HepG2 (cell line): ENCODE data around the gene P2RY2. TPM values are rescaled to one million over a fixed set of nuclear protein-coding genes. Genes with fewer than 3 reads are reported as not detected.
A peak's percentile ranks its signal among the peaks of the same experiment; 100 is the strongest.

Source experiments
- ARNT2 ChIP-seq: sonication (generic); formaldehyde crosslinking; IDR thresholded peaks from 2 replicates; pipeline ENCODE4 v1.8.0; 2022; ENCODE audit warnings: mild to moderate bottlenecking, low read depth, missing genetic modification reagents, moderate library complexity
- FOXO1 ChIP-seq: sonication (generic); formaldehyde crosslinking; IDR thresholded peaks from 2 replicates; pipeline ENCODE4 v1.4.0; 2020; ENCODE audit warnings: missing genetic modification reagents
- HCFC1 ChIP-seq: fragments of 150-350 bp; IDR thresholded peaks from 2 replicates; pipeline ENCODE4 v1.6.1; 2014; ENCODE audit warnings: low read depth, low read length
- NFATC3 ChIP-seq: sonication (generic); formaldehyde crosslinking; IDR thresholded peaks from 2 replicates; pipeline ENCODE4 v1.5.1; 2020; ENCODE audit warnings: mild to moderate bottlenecking, missing genetic modification reagents
- SP2 ChIP-seq: sonication (generic); formaldehyde crosslinking; IDR thresholded peaks from 2 replicates; pipeline ENCODE4 v1.5.1; 2020; ENCODE audit warnings: mild to moderate bottlenecking, missing genetic modification reagents
- TMF1 ChIP-seq: sonication (generic); formaldehyde crosslinking; IDR thresholded peaks from 2 replicates; pipeline ENCODE4 v1.8.1; 2022; ENCODE audit warnings: low read depth, missing genetic modification reagents
- ZFP36L2 ChIP-seq: sonication (generic); formaldehyde crosslinking; IDR thresholded peaks from 2 replicates; pipeline ENCODE4 v1.4.0; 2020; ENCODE audit warnings: missing genetic modification reagents
- ZNF501 ChIP-seq: sonication (generic); formaldehyde crosslinking; IDR thresholded peaks from 2 replicates; pipeline ENCODE4 v1.5.1; 2020; ENCODE audit warnings: mild to moderate bottlenecking, moderate library complexity, missing genetic modification reagents
- ZSCAN21 ChIP-seq: sonication (generic); formaldehyde crosslinking; IDR thresholded peaks from 2 replicates; pipeline ENCODE4 v1.8.0; 2022; ENCODE audit warnings: mild to moderate bottlenecking, missing genetic modification reagents, moderate library complexity, borderline replicate concordance
- polyA plus RNA-seq, 8 experiments: library from polyadenylated mRNA; depleted of rRNA in 3 of 8; stranded (reverse) in 7 of 8; unstranded in 1 of 8; fragments of >200 nt; fragmentation: Illumina TruSeq in 4 of 8; extraction: Trizol in 4 of 8; gene quantifications; 2 replicates each; pipeline versions ENCODE4 v1.2.1 to v1.2.3, GENCODE V29; 2011 to 2016; ENCODE audit warnings: low read depth in 4 of 8, missing spikeins in 1 of 8, mixed read lengths in 1 of 8; ENCODE audit not compliant: insufficient read depth in 1 of 8
- total RNA-seq, 5 experiments: library from RNA; depleted of rRNA; stranded (reverse); fragments of >200 nt; fragmentation: Illumina TruSeq; extraction: Trizol; gene quantifications; 2 replicates each; pipeline ENCODE4 v1.2.3, GENCODE V29; 2016; ENCODE audit warnings: low read depth in 1 of 5
- TF ChIP-seq, protein P1 (sequence below): sonication (generic); formaldehyde crosslinking; IDR thresholded peaks from 2 replicates; pipeline ENCODE4 v1.4.0; 2020; ENCODE audit warnings: mild to moderate bottlenecking, missing genetic modification reagents
- TF ChIP-seq, protein P2 (sequence below): sonication (generic); formaldehyde crosslinking; conservative IDR thresholded peaks from 2 replicates; pipeline ENCODE4 v1.8.0; 2022; ENCODE audit warnings: missing genetic modification reagents
- TF ChIP-seq, protein P3 (sequence below): sonication (generic); formaldehyde crosslinking; IDR thresholded peaks from 2 replicates; pipeline ENCODE4 v1.8.1; 2022; ENCODE audit warnings: mild to moderate bottlenecking, missing genetic modification reagents
- TF ChIP-seq, protein P4 (sequence below): sonication (generic); formaldehyde crosslinking; IDR thresholded peaks from 2 replicates; pipeline ENCODE4 v1.5.1; 2020; ENCODE audit warnings: missing genetic modification reagents, mild to moderate bottlenecking, borderline replicate concordance
- TF ChIP-seq, protein P5 (sequence below): sonication (generic); formaldehyde crosslinking; IDR thresholded peaks from 2 replicates; pipeline ENCODE4 v1.9.0; 2022; ENCODE audit warnings: low read depth, missing genetic modification reagents

The P2RY2 gene
- total and polyA plus RNA-seq, 2 of the 13 experiments (the other 11 are each of a cell fraction or from before 2014, with no cell fraction given), result 0.95 to 3.1 TPM

DNA sequence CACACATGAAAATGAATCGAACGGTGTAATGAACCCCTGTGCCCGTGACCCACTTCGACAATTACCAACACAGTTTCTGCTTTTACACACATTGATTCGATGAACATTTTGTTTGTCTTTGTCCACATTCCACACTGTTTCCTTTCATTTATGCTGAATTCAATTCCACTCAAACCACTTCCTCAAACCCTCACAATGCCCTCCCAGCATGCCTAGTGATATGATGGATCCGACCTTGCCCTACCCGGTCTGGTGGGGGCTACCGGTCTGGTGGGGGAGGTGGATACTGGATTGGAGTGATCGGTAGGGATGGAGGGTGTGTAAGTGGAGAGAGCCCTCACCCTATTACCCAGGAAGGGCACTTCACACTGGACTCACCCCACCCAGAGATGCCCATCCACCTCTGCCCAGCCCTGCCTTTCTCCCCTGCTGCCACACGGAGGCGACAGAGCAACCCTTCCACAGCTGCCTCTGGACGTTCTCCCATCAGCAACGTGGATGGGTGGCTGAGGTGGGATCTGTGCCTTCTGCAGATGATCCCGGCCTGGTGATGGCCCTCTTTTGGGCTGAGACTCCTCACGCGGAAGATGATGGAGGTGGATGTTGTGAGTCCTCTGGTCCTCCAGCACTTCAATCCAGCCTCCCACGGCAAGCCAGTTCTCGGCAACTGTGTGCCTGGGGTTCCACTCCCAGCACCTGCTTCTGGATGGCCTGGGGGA, 33.0 kb upstream of the P2RY2 start (continued):
- TF ChIP-seq, protein P1, sequence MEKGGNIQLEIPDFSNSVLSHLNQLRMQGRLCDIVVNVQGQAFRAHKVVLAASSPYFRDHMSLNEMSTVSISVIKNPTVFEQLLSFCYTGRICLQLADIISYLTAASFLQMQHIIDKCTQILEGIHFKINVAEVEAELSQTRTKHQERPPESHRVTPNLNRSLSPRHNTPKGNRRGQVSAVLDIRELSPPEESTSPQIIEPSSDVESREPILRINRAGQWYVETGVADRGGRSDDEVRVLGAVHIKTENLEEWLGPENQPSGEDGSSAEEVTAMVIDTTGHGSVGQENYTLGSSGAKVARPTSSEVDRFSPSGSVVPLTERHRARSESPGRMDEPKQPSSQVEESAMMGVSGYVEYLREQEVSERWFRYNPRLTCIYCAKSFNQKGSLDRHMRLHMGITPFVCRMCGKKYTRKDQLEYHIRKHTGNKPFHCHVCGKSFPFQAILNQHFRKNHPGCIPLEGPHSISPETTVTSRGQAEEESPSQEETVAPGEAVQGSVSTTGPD (CRISPR knock-in tag), result no peak
- TF ChIP-seq NFATC3 (CRISPR knock-in tag) (no peak), FOXO1 (CRISPR knock-in tag) (no peak), SP2 (no peak), TMF1 (CRISPR knock-in tag) (no peak), HCFC1 (no peak), ZFP36L2 (CRISPR knock-in tag) (no peak), ARNT2 (CRISPR knock-in tag) (no peak), ZNF501 (no peak), ZSCAN21 (CRISPR knock-in tag) (no peak)
- TF ChIP-seq, protein P2, sequence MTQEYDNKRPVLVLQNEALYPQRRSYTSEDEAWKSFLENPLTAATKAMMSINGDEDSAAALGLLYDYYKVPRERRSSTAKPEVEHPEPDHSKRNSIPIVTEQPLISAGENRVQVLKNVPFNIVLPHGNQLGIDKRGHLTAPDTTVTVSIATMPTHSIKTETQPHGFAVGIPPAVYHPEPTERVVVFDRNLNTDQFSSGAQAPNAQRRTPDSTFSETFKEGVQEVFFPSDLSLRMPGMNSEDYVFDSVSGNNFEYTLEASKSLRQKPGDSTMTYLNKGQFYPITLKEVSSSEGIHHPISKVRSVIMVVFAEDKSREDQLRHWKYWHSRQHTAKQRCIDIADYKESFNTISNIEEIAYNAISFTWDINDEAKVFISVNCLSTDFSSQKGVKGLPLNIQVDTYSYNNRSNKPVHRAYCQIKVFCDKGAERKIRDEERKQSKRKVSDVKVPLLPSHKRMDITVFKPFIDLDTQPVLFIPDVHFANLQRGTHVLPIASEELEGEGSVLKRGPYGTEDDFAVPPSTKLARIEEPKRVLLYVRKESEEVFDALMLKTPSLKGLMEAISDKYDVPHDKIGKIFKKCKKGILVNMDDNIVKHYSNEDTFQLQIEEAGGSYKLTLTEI (CRISPR knock-in tag), result no peak
- TF ChIP-seq, protein P3, sequence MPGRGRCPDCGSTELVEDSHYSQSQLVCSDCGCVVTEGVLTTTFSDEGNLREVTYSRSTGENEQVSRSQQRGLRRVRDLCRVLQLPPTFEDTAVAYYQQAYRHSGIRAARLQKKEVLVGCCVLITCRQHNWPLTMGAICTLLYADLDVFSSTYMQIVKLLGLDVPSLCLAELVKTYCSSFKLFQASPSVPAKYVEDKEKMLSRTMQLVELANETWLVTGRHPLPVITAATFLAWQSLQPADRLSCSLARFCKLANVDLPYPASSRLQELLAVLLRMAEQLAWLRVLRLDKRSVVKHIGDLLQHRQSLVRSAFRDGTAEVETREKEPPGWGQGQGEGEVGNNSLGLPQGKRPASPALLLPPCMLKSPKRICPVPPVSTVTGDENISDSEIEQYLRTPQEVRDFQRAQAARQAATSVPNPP, result no peak
- TF ChIP-seq, protein P4, sequence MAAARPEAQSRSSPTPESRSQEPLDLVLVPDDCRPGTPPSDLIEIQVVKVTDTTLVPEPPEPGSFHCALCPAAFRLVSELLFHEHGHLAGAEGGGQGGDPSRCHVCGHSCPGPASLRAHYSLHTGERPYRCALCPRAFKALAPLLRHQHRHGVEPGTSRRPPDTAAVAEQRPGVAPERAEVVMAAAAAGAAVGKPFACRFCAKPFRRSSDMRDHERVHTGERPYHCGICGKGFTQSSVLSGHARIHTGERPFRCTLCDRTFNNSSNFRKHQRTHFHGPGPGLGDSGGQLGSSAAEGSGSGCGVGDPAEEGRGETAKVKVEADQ (CRISPR knock-in tag), result no peak
- TF ChIP-seq, protein P5, sequence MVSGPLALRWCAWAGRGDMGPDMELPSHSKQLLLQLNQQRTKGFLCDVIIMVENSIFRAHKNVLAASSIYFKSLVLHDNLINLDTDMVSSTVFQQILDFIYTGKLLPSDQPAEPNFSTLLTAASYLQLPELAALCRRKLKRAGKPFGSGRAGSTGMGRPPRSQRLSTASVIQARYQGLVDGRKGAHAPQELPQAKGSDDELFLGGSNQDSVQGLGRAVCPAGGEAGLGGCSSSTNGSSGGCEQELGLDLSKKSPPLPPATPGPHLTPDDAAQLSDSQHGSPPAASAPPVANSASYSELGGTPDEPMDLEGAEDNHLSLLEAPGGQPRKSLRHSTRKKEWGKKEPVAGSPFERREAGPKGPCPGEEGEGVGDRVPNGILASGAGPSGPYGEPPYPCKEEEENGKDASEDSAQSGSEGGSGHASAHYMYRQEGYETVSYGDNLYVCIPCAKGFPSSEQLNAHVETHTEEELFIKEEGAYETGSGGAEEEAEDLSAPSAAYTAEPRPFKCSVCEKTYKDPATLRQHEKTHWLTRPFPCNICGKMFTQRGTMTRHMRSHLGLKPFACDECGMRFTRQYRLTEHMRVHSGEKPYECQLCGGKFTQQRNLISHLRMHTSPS (CRISPR knock-in tag), result 0 out of 2 replicates have a peak, but pooled peaks have one; percentile 42
